Epidermal melanocyte (primary cell): ENCODE data around the gene PDK2.

Experiments
- DNase-seq: peaks from one replicate; pipeline ENCODE4 v3.0.0; 2011; ENCODE audit warnings: low spot score; ENCODE audit not compliant: insufficient read length

The PDK2 gene

DNA sequence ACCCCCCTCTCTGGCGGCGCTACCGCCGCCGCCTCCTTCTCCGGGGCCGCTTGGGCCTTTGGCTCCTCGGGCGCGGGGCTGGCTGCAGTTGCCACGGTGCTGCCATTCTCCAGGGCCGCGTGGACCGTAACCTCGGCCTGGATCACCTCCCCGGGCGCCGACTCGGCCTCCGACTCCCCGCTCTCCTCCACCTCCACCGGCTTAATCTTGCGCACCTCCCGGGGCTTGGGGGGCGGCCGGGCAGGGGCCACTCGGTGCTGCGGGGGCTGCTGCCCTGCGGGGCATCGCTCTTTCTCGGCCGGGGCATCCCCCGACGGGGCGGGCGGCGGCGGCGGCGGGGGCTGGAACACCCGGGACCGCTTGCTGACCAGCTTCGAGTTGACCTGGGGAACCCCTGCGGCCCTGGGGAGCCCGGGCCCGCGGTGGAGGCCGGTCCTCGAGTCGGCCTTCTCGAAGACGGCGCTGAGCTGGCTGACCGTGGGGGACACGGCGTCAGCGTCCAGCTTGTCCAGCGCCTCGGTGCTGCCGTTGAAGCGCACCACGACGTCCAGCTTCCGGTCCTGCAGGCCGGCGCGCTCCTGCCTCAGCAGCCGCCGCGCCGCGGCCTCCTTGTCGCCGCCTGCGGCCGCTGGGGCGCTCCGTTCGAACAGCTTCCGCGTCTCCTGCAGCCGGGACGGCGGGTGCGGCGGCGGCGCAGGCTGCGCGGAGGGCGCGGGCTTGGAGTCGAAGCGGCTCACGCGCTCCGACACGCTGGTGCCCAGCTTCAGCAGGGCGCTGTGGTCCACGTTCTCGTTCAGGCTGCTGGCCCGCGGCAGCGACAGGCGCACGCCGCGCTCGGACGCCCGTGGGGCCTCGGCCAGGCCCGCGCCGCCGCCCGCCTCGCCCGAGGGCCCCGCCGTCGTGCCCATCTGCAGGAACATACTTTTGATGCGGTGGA lies 54.5 kb downstream of the PDK2 start:
- DNase-seq = no peak

DNA sequence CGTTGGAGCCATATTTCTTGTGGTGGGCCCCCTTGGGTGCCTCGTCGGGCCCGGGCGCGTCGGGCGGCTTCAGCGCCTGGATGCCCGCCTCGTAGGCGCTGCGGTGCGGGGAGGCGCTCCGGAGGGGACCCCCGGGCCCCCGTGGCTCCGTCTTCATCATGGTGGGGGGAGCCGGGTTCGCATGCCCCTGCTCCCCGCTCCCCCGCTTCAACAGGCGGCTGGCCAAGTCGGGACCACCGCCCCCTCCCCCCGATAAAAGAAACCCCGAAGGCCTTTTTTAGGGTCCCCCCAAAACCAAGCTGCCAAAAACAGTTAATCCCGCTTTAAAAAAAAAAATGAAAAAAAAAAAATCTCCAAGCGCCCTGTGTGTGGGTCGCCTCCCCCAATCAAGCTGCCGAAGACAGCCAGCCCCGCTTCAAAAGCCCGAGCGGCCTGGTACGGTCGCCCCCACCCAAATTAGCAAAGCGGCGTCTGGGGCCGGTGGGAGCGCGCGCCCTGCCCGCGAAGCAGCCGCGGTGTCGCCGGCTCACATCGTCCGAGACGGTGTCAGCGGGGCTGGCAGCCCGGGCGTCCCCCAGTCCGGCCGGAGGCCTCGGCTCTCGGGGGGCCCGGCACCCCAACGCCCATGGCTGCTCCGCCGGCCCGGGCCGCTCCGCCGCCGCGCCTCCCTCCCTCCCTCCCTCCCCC lies 55.3 kb downstream of the PDK2 start, which contains the start of gene PPP1R9B:
TSS of gene PPP1R9B (minus strand) at position 324 of the 687 bp plus-strand sequence. CDS start at position 160, 164 bp downstream.
- no peak for DNase-seq

DNA sequence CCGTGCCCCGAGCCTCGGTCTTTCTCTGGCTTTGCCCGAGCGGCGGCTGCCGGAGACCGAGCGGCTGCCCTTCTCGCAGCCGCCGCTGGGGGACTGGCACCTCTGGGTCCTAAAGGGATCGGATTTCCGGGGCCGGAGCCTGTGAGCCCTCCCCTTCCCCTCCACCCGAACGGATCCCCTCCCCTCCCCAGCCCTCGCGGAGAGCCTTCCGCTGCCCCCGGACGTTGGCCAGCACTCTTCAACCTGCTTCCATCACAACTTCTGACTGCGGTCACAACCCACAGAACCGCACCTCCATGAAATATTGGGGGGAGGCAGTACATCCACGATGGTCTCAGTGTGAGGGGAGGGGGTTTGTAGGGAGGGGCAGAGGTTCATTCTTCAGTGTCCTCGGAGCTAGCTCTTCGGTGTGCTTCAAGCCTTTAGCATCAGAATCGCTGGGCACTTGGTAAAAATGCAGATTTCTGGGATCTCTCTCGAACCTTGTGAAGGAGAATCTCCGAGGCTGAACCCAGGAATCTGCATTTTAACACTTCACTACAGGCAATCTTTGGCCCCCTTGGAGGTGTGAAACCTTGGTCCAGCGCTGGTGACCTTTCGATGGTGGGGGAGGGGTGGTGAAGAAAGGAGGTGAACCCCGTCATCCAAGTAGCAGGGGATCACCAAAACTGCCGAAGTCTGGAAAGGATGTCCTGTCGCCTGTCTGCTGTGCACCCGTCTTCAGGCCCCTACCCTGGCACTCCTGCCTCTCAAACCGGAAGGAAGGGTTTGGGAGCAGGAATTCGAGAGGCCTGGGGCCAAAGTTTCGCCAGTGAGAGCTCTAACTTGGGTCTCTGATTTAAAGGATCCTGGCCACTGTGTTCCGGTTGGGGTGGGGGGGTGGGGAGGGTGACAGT lies 56.1 kb downstream of the PDK2 start:
- peak; percentile 97 for DNase-seq

DNA sequence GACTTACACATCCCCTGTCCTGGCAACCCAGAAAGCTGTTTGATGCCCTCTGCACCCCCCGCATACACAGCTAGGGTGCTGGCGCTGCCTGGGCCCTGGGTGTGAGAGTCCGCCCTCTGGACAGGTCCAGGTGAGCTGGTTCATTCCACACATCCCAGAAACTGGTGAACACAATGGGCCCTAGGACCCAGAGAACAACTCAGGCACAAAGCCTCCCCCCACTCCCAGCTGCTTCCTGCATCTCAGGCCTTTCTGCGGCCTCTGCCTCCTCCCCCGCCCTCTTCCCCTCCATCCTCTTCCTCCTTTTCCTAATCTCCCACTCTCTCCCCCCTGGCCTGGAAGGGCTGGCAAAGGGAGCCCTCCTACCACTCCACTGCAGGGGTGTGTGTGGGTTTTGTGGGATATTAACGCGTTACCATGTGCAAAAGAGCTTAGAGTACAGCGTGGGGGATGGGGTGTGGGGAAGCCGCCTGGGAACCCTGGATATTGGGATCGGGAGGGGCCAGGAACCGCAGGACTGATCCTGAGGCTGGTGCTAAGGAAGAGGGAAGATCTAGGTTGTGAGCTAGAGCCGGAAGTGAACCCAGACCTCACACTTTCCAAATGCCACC lies 56.9 kb downstream of the PDK2 start:
- DNase-seq = peak; percentile 86

DNA sequence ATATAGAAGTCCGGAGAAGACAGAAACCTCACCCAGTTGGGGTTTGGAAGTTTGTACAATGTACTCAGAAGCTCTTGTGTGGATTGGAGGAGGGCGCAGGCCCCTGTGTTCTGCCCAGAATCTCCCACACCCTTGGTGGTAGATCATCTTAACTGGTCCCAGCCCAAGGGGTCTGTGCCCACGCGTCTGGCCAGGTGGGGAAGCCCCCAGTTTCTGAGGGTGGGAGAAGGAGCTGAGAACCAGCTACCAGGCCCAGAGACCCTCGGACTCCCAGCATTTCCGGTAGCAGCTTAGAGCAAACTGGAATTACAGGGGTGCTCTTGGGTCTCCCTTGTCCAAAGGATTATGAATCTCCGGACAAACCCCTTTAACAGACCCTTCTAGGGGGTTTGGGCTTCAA lies 57.6 kb downstream of the PDK2 start:
- no peak for DNase-seq

DNA sequence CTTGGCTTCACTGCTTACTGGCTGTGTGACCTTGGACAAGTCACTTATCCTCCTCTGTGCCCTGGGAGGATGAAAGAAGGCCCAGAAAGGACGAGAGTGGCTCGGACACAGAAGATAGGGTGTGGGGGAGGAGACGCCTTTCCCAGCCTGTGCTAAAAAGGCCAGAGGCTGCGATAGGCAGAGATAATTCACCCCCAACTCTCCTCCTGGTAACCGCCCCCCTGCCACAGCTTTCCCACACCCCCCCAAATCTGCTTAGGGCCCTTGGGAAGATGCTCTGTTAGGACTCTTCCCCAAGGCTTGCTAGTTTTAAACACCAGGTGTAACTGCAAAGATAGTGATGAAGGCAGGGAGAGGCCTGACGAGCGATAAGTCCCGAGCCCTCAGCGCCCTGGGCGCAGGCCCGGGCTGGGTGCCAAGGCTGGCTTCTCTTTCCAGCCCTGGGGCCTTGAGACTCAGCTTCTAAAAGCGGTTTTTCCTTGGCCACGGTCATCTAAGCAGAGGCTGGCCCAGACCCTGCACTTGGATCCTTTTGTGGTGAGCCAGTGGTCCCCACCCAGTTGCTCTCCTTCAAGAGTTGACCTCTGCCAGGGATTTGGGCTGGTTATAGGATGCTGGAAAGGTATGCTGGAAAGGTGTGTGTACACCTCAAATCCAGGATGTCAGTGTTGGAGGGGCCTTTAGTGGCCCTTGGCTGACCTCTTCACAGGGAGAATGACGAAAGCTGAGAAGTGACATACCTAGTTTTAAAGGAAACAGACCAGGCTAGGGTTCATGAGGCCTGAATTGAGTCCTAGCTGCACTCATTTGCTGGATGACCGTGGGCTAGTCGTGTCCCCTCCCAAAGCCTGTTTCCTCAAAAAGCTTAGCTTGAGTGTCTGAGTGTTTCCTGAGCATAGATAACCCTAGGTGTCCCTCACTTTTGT lies 58.8 kb downstream of the PDK2 start:
- DNase-seq = no peak

DNA sequence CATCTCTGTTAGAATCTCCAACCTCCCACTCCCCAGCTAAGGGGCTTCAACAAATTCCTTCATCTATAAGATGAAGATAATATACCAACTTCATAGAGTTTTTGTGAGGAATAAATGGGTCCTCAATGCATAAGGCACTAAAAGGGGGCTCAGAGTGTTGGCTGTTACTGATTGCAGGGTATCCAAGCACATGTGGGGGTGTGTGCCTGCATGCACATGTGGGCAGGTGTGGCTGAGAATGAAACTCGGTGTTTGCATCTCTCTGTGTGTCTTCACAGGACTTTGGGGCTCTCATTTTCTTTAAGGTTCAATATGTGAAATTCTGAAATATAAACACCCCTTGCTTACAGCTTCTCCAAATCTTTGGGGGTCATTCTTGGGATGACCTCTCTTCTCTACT lies 59.5 kb downstream of the PDK2 start:
- DNase-seq = no peak

DNA sequence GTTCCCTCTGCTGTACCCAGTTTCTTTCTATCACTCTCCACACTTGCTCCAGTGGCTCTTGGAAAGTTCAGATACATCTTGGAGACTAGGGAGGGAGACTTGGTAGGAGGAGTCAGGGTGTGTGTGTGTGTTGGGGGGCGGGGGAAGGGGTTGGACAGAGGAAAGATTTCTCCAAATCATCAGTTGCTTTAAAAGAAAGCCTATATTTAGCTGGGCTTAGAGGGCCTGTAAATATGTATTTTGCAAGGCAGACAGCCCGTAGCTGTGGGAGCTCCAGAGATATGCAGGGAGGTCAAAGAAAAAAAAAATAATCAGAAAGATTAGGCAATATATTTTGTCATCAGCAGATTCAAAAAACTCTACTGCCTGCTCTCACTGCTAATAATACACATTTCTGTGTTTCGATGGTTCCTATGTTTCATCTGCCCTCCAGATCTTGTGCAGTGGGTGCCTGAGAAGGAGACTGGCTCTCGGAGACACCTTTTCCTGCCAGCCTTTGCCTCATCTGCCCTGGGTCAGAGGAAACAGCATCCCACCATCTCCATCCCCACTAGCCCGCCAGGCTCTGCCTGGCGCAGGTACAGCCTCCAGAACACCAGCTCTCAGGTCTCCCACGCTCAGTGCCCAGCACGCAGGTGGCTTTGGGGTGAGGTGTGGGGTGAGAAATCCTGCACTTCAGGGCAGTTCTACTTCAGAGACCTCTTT lies 60.1 kb downstream of the PDK2 start:
- DNase-seq = no peak

DNA sequence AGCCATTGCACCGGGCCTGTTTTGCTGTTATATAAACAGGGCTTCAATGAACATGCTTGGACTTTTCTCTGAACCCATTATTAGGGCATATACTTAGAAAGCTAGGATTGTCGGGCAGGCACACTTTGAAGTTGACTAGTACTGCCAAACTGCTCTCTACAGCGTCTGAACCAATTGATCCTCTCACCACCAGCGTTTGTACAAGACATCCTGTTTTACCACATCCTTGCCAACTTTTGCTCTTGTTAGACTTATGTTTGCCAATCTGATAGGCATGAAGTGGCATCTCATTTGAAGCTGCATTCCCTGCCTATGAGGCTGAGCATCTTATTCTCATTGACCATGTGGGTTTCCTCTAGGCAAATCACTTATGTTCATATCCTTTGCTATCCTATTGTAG lies 62.7 kb downstream of the PDK2 start:
- no peak for DNase-seq

DNA sequence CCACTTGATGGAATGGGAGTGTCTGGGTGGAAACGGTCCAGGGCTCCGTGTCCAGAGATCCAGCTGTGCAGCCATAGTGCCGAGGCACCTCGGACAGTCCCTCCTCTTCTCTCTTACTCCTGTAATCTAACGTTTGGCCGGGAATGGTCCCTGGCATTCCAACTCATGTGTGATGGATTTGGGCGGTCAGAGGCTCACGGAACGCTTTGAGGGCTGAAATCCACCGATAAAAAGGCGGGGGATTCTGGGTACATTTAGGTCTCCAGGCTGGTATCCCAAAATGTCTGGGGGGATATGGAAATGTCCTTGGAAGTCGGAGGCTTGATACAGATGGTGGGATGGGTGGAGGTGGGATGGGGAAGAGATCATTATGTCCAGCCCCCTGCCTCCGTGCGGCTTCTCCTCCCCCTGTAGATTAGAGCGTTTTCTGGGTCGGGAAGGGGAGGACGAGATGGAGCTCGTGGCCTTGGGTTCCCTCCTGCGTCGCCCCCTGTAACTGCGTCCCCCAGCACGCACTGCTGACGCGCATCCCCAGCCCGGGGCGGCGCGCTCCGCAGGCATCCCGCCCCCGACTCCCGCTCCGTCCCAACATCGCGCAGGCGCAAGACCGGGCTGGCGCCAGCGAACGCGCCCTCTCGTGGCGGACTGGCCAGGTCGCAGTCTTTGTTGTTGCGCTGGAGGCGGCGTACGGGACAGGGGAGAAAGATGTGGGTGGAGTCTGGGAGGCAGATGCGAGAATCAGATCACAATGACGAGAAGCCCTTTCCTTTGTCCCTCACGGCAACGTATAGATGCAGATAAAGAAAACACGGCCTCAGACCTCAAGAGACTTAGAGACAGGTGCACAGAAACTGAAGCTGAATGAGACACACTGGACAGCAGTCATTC lies 66.1 kb downstream of the PDK2 start:
- peak; percentile 99 for DNase-seq
